Hepatocyte (in vitro differentiated cells): Measurements from ENCODE around the gene FAM163A. TPM values are rescaled to one million over a fixed set of nuclear protein-coding genes. Genes with fewer than 3 reads are reported as not detected.
"Not testable (repeated sequence)": the region's sequence is repeated elsewhere in the genome, so short reads cannot be mapped to it uniquely, and the experiment has no call there.

Experiments
- DNase-seq: peaks from one replicate; pipeline ENCODE4 v3.0.0-alpha.2; 2016; ENCODE audit warnings: low spot score
- H2AFZ ChIP-seq: fragments of 200-600 bp; sonication (generic); 2 replicates; pipeline ENCODE4 v1.6.0; 2016; ENCODE audit warnings: antibody characterized with exemption, mild to moderate bottlenecking
- H3K27ac ChIP-seq: fragments of 200-600 bp; sonication (generic); 2 replicates; pipeline ENCODE4 v1.5.1; 2016; ENCODE audit warnings: mild to moderate bottlenecking
- H3K27me3 ChIP-seq: fragments of 200-600 bp; sonication (generic); 2 replicates; pipeline ENCODE4 v1.6.1; 2016
- H3K36me3 ChIP-seq: fragments of 200-600 bp; sonication (generic); replicated peaks from 2 replicates; pipeline ENCODE4 v1.5.1; 2016; ENCODE audit warnings: low read depth; ENCODE audit not compliant: insufficient read depth
- H3K4me1 ChIP-seq: fragments of 200-600 bp; sonication (generic); 2 replicates; pipeline ENCODE4 v1.5.1; 2016; ENCODE audit warnings: mild to moderate bottlenecking, moderate library complexity; ENCODE audit not compliant: insufficient read depth
- H3K4me2 ChIP-seq: fragments of 200-600 bp; sonication (generic); 2 replicates; pipeline ENCODE4 v1.6.0; 2016
- H3K4me3 ChIP-seq: fragments of 200-600 bp; sonication (generic); 2 replicates; pipeline ENCODE4 v1.5.1; 2016; ENCODE audit warnings: mild to moderate bottlenecking
- H3K79me2 ChIP-seq: fragments of 200-600 bp; sonication (generic); 2 replicates; pipeline ENCODE4 v1.6.0; 2017; ENCODE audit warnings: mild to moderate bottlenecking
- H3K9me2 ChIP-seq: fragments of 200-600 bp; sonication (generic); replicated peaks from 2 replicates; pipeline ENCODE4 v1.6.0; 2017; ENCODE audit warnings: mild to moderate bottlenecking; ENCODE audit not compliant: insufficient read depth
- H3K9me3 ChIP-seq: fragments of 200-600 bp; sonication (generic); 2 replicates; pipeline ENCODE4 v1.5.1; 2016; ENCODE audit warnings: low read depth, mild to moderate bottlenecking
- H4K20me1 ChIP-seq: fragments of 200-600 bp; sonication (generic); 2 replicates; pipeline ENCODE4 v1.6.0; 2016; ENCODE audit warnings: mild to moderate bottlenecking; ENCODE audit not compliant: insufficient read depth, poor library complexity, severe bottlenecking
- EZH2 ChIP-seq: fragments of 200-600 bp; sonication (generic); IDR thresholded peaks from 2 replicates; pipeline ENCODE4 v1.6.1; 2016; ENCODE audit warnings: antibody characterized with exemption, mild to moderate bottlenecking, borderline replicate concordance
- EZH2phosphoT487 ChIP-seq: fragments of 200-600 bp; sonication (generic); IDR thresholded peaks from one replicate; pipeline ENCODE4 v1.6.1; 2018; ENCODE audit warnings: antibody characterized with exemption, mild to moderate bottlenecking, low read depth, moderate library complexity; ENCODE audit not compliant: unreplicated experiment, severe bottlenecking
- WGBS: methylation state at CpG from one replicate; pipeline ENCODE4 v1.1.6; 2016; ENCODE audit warnings: low lambda C conversion rate; ENCODE audit errors: missing lambda C conversion rate; 5-methylcytosine and 5-hydroxymethylcytosine counted together
- polyA plus RNA-seq: library from polyadenylated mRNA; unstranded; fragments of >200 nt; fragmentation: Nextera tagmentation; extraction: Ambion mirVana; gene quantifications from 2 replicates; pipeline ENCODE4 v1.2.1, GENCODE V29; 2016
- total RNA-seq: library from RNA; depleted of rRNA; stranded (reverse); fragments of >200 nt; gene quantifications from 2 replicates; pipeline ENCODE4 v1.2.3, GENCODE V29; 2014
- TF ChIP-seq, protein P1 (sequence below): fragments of 200-600 bp; sonication (generic); IDR thresholded peaks from 2 replicates; pipeline ENCODE4 v1.5.1; 2016; ENCODE audit warnings: antibody characterized with exemption, mild to moderate bottlenecking; ENCODE audit not compliant: poor library complexity

The FAM163A gene
- total and polyA plus RNA-seq, 2 experiments from 2014 or later: 0.43 to 0.87 TPM

DNA sequence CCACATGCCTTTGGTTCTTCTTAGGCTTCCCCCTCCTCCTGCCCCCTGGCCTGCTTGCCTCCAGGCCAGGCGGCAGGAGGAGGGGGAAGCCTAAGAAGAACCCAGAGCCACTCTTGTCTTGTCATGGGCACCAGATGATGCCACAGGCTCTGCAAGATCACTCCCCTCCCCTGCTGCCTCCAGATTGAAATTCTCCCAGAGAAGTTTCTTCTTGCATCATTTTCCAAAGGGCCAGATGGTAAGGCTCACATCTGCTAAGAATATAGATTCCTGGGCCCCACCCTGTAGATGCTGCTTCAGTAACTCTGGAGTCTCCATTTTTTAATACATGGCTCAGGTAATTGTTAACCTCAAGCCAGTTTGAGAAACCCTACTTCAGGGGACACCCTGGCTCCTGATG is 60.8 kb downstream of the FAM163A start:
- no peak for DNase-seq
- H3K27me3 ChIP-seq: no peaks in the 10 kb centered on the region
- H3K36me3 ChIP-seq: no peaks in the 10 kb centered on the region
- WGBS: 75% methylated on average over 1 of the region's 1 CpG
- no peak overlapping the region for H3K4me3 ChIP-seq
- no peak overlapping the region for H3K4me2 ChIP-seq
- H2AFZ ChIP-seq: no peak overlapping the region
- no peaks in the 10 kb centered on the region for H3K9me3 ChIP-seq
- H3K4me1 ChIP-seq: peaks cover 8% of the 10 kb centered on the region
- no peaks in the 10 kb centered on the region for H3K79me2 ChIP-seq
- no peaks in the 10 kb centered on the region for H3K9me2 ChIP-seq
- TF ChIP-seq EZH2phosphoT487: no peak
- no peaks in the 10 kb centered on the region for H4K20me1 ChIP-seq
- H3K27ac ChIP-seq: no peak overlapping the region

- not testable (repeated sequence) for H3K4me2 ChIP-seq, H3K9me2 ChIP-seq, H2AFZ ChIP-seq, DNase-seq, H3K4me3 ChIP-seq, H3K79me2 ChIP-seq, H3K27me3 ChIP-seq, H3K27ac ChIP-seq, H3K4me1 ChIP-seq, H3K36me3 ChIP-seq, H4K20me1 ChIP-seq, H3K9me3 ChIP-seq
- 98% methylated on average over 2 of the region's 2 CpGs for WGBS
These were observed 61.3 kb downstream of the FAM163A start for GRCh38 chr1:179804417-179804816.

DNA sequence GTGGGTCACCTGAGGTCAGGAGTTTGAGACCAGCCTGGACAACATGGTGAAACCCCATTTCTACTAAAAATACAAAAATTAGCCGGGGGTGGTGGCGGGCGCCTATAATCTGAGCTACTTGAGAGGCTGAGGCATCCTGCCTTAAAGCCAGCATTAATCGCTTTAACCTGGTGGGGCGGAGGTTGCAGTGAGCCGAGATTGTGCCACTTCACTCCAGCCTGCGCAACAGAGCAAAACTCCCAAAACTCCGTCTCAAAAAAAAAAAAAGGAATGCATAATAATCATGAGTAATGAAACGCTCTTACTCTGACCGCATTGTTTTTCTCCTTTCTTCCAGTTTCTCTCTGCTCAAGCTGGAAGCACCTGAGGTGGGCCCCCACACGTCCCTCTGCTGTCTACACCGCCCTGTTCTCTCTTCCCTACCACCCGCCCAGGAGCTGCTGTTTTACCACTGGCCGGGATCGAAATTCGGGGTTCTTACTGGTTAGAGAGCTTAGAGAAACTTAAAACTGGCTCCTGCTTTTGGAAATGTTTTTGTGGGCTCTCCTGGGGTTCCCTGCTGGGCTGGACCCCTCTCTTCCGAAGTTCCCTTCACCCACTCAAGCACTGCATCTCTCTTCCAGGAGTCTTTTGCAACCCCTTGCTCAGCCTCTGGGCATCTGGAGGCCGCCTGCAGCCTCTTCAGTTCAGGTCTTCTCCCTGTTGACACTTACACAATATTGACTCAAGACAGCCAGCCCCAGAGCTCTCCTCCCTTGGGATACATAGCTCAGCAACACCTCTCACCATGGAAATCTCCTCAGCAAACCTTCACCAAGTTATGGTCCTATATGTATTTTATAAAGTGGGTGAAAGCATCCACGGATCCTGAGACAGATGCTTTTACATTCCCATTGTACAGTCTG is 62.5 kb downstream of the FAM163A start:
- Histone ChIP-seq H2AFZ (no peak overlapping the region), H3K4me1 (peaks cover 8% of the 10 kb centered on the region), H3K27ac (no peak overlapping the region), H3K36me3 (no peaks in the 10 kb centered on the region), H3K9me3 (no peaks in the 10 kb centered on the region), H3K4me3 (no peak overlapping the region), H3K4me2 (no peak overlapping the region), H3K9me2 (no peaks in the 10 kb centered on the region), H4K20me1 (no peaks in the 10 kb centered on the region), H3K27me3 (no peaks in the 10 kb centered on the region), H3K79me2 (no peaks in the 10 kb centered on the region)
- 95% methylated on average over 19 of the region's 19 CpGs for WGBS
- peak; percentile 28 for DNase-seq
- TF ChIP-seq EZH2phosphoT487 (no peak), EZH2 (no peak)
- TF ChIP-seq, protein P1, sequence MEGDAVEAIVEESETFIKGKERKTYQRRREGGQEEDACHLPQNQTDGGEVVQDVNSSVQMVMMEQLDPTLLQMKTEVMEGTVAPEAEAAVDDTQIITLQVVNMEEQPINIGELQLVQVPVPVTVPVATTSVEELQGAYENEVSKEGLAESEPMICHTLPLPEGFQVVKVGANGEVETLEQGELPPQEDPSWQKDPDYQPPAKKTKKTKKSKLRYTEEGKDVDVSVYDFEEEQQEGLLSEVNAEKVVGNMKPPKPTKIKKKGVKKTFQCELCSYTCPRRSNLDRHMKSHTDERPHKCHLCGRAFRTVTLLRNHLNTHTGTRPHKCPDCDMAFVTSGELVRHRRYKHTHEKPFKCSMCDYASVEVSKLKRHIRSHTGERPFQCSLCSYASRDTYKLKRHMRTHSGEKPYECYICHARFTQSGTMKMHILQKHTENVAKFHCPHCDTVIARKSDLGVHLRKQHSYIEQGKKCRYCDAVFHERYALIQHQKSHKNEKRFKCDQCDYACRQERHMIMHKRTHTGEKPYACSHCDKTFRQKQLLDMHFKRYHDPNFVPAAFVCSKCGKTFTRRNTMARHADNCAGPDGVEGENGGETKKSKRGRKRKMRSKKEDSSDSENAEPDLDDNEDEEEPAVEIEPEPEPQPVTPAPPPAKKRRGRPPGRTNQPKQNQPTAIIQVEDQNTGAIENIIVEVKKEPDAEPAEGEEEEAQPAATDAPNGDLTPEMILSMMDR: no peak

- H3K9me3 ChIP-seq: no peaks in the 10 kb centered on the region
- no peak overlapping the region for H3K27ac ChIP-seq
- H3K36me3 ChIP-seq: no peaks in the 10 kb centered on the region
- WGBS: 72% methylated on average over 4 of the region's 4 CpGs
- no peak overlapping the region for H3K4me2 ChIP-seq
- peaks cover 8% of the 10 kb centered on the region for H3K4me1 ChIP-seq
- no peak for DNase-seq
- no peaks in the 10 kb centered on the region for H3K79me2 ChIP-seq
- H3K4me3 ChIP-seq: no peak overlapping the region
- no peaks in the 10 kb centered on the region for H3K9me2 ChIP-seq
- H3K27me3 ChIP-seq: no peaks in the 10 kb centered on the region
- no peak overlapping the region for H2AFZ ChIP-seq
- H4K20me1 ChIP-seq: no peaks in the 10 kb centered on the region
- no peak for TF ChIP-seq EZH2
- TF ChIP-seq EZH2phosphoT487: no peak
- TF ChIP-seq, protein P1: no peak
These were observed 63.2 kb downstream of the FAM163A start for GRCh38 chr1:179806333-179806732.
